Subcutaneous adipose tissue (tissue), 4 donors: Measurements from ENCODE around the gene PDCL3. TPM values are rescaled to one million over a fixed set of nuclear protein-coding genes. Genes with fewer than 3 reads are reported as not detected.

Source experiments
- CTCF ChIP-seq: fragments of 450-650 bp; IDR thresholded peaks from one replicate; pipeline ENCODE4 v1.5.1; 2016; ENCODE audit warnings: low read depth, mild to moderate bottlenecking, control low read depth, antibody characterized with exemption, moderate library complexity
- total RNA-seq, 4 donors: library from RNA; depleted of rRNA; stranded (reverse); fragments of >200 nt; gene quantifications; one replicate each; pipeline ENCODE4 v1.1.0, GENCODE V29; 2016

Gene PDCL3
- total RNA-seq, 4 donors from 2014 or later: 9.2 to 17.6 (median 12.3) TPM

- no peak for TF ChIP-seq CTCF
Measured at GRCh38 chr2:100541404-100541803, 21.4 kb upstream of the PDCL3 start.

DNA sequence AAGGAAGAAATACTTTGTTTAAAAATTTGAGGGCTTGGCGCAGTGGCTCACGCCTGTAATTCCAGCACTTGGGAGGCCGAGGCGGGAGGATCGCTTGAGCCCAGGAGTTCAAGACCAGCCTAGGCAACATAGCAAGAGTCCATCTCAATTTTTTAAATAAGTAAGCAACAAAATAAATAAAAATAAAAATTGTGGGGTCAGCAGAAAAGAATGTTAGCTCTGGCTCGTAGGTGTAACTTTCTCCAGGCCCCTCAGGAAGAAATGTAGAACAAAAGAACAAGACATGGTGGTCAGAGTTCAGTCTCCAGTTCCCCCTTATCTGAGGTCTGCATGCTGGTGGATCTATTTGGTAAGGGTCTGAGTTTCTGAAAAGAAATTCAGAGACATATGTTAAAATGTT is 20.4 kb upstream of the PDCL3 start:
- TF ChIP-seq CTCF: no peak

- TF ChIP-seq CTCF: no peak
Measured at GRCh38 chr2:100544911-100545596, 17.7 kb upstream of the PDCL3 start.

GRCh38 chr2:100546469-100546868 is 16.3 kb upstream of the PDCL3 start:
- no peak for TF ChIP-seq CTCF

DNA sequence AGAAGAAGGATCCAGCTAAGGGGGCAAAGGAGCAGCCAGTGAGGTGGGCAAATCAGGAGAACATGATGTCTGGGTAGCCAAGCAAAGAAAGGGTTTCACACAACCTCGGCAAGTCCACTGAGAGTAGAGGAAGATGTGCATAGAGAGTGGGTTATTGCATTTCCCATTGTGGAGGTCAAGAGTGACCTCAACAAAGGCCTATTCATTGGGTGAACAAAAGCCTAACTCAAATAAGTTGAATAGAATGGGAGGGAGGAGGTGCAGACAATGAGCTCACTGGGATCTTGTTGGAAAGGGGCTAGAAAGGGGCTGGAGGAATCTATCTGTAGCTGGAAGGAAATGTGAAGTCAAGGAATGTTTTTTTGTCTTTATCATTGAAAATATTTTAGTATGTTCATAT is 14.0 kb upstream of the PDCL3 start:
- no peak for TF ChIP-seq CTCF

DNA sequence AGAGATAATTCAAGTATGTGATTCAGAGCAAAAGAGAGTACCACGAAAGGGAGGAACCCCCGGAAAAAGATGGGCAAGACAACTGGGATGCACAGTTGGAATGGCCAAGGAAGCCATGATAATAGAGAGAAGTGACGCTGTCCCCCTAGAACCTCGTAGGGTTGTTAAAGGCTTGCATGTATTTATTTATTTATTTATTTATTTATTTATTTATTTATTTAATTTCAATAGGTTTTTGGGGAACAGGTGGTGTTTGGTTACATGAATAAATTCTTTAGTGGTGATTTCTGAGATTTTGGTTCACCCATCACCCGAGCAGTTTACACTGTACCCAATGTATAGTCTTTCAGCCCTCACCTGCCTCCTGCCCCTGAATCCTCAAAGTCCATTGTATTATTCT is 11.5 kb upstream of the PDCL3 start:
- TF ChIP-seq CTCF: no peak

DNA sequence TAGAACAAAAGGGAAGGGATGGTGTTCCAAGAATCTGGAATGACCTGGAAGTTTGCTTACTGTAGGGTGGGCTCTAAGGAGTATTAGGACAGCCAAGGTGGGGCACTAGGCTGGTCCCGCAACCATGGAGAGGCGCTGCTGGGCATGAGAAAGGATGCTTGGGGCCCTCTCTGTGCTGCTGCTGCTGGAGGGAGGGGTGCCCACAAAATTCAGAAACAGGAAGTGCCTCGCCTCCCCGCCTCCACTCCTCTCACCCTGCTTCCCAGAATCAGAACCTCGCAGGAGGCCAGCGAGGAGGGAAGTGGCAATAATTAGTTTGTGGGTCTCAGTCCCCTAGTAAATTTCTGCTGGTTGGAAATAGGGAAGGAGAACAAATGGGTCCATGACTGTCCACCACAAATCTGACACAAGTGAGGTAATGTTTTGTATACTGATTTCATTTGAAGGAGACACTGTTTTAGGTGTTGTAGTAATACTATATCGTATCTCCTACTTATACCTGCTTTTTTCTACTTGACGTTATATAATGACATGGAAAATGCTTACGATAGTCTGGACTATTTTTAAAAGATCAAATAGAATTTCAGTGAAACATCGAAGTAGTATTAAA is 7.9 kb upstream of the PDCL3 start:
- TF ChIP-seq CTCF: no peak
